Uterus (tissue), 4 donors: ENCODE data around the gene ATF6. TPM values are rescaled to one million over a fixed set of nuclear protein-coding genes. Genes with fewer than 3 reads are reported as not detected.

ENCODE experiments used
- DNase-seq, 2 donors: peaks; one replicate each; pipeline ENCODE4 v3.0.0-alpha.2; 2019 to 2020
- H3K27ac ChIP-seq, 2 donors: fragments of 200-600 bp; sonication (generic); 1 replicate in 1 of 2; 2 replicates in 1 of 2; pipeline ENCODE4 v1.5.1; 2016 to 2018
- H3K27me3 ChIP-seq, 2 donors: fragments of 200-600 bp; sonication (generic); one replicate each; pipeline ENCODE4 v1.5.1; 2018 to 2019; ENCODE audit warnings: control low read depth in 1 of 2
- H3K36me3 ChIP-seq, 2 donors: fragments of 200-600 bp; sonication (generic); one replicate each; pipeline ENCODE4 v1.5.1; 2019; ENCODE audit warnings: control low read depth in 1 of 2
- H3K4me1 ChIP-seq, 2 donors: fragments of 200-600 bp; sonication (generic); one replicate each; pipeline ENCODE4 v1.5.1; 2018 to 2019; ENCODE audit warnings: control low read depth in 1 of 2
- H3K4me3 ChIP-seq, 2 donors: fragments of 200-600 bp; sonication (generic); 1 replicate in 1 of 2; 2 replicates in 1 of 2; pipeline ENCODE4 v1.5.1; 2018 to 2019; ENCODE audit warnings: mild to moderate bottlenecking in 1 of 2
- H3K9me3 ChIP-seq, 2 donors: fragments of 200-600 bp; sonication (generic); one replicate each; pipeline ENCODE4 v1.5.1; 2019; ENCODE audit warnings: control low read depth in 1 of 2
- POLR2A ChIP-seq, 2 donors: fragments of 450-650 bp; IDR thresholded peaks; one replicate each; pipeline ENCODE4 v1.6.1; 2016; ENCODE audit warnings: antibody characterized with exemption in 2 of 2, mild to moderate bottlenecking in 1 of 2, moderate library complexity in 1 of 2
- intact Hi-C: fragments of 100-400 bp; cut with DNase I; formaldehyde crosslinking; loops from one replicate; pipeline ENCODE4 v1.15.1; 2023; ENCODE audit warnings: low total_unique reads
- total RNA-seq, 4 donors: library from RNA; depleted of rRNA in 3 of 4; stranded (reverse); fragments of >200 nt in 3 of 4; gene quantifications; one replicate each; pipeline versions ENCODE4 v1.1.0 to v1.2.4, GENCODE V29; 2014 to 2023
- TF ChIP-seq, protein P1 (sequence below), 4 experiments: fragments of 200-600 bp in 2 of 4; fragments of 450-650 bp in 2 of 4; sonication (generic) in 2 of 4; IDR thresholded peaks; one replicate each; pipeline ENCODE4 v1.5.1; 2016 to 2019; ENCODE audit warnings: antibody characterized with exemption in 4 of 4, mild to moderate bottlenecking in 2 of 4, moderate library complexity in 1 of 4
- donor health status: DM: yes; HTN: yes; CAD: no.

Gene ATF6
- total RNA-seq, 4 donors from 2014 or later: 16.2 to 37.7 (median 30.0) TPM

DNA sequence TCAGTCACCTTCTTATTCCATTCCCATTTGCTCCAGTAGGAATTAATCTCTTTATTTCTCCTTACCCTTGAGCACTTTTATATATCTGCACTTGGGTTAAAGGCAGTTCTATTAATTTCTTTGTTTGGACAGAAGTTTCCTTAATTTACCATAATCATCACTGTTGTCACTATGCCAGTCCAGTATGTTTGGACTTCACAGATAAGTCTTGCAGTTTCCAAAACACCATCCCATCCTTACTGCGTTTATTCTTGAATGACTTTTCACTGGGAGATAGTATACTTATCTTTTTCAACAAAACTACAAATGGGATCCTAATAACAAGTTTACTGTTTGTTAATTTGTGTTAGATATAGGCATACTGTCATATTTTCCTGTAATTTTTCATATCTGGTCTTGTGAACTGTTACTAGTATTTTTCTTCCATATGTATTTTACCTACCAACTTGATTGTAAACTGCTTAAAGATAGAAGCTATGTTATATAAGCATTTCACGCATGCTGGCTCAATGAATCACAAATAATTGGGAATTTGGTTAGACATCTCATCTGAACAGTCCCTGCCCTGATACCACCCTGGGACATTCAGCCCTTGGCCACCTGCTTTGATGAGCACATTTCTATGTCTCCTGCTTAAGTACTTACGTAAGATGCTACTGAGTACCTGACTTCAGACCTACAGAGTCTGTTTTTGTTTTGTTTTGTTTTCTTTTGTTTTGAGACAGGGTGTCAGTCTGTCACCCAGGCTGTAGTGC lies 179.4 kb downstream of the ATF6 start:
- H3K27ac ChIP-seq: no peak overlapping the region
- TF ChIP-seq, protein P1, sequence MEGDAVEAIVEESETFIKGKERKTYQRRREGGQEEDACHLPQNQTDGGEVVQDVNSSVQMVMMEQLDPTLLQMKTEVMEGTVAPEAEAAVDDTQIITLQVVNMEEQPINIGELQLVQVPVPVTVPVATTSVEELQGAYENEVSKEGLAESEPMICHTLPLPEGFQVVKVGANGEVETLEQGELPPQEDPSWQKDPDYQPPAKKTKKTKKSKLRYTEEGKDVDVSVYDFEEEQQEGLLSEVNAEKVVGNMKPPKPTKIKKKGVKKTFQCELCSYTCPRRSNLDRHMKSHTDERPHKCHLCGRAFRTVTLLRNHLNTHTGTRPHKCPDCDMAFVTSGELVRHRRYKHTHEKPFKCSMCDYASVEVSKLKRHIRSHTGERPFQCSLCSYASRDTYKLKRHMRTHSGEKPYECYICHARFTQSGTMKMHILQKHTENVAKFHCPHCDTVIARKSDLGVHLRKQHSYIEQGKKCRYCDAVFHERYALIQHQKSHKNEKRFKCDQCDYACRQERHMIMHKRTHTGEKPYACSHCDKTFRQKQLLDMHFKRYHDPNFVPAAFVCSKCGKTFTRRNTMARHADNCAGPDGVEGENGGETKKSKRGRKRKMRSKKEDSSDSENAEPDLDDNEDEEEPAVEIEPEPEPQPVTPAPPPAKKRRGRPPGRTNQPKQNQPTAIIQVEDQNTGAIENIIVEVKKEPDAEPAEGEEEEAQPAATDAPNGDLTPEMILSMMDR (IDR thresholded peaks at IDR 0.05): no peak
- no peak for TF ChIP-seq POLR2A (IDR thresholded peaks at IDR 0.05)
- H3K9me3 ChIP-seq: no peaks in the 10 kb centered on the region
- intact Hi-C loops: no loop called here
- no peaks in the 10 kb centered on the region for H3K27me3 ChIP-seq
- H3K36me3 ChIP-seq: no peaks in the 10 kb centered on the region
- H3K4me1 ChIP-seq: peaks cover 0 to 5% of the 10 kb centered on the region in 2 donors
- H3K4me3 ChIP-seq: no peak overlapping the region
- DNase-seq: no peak

DNA sequence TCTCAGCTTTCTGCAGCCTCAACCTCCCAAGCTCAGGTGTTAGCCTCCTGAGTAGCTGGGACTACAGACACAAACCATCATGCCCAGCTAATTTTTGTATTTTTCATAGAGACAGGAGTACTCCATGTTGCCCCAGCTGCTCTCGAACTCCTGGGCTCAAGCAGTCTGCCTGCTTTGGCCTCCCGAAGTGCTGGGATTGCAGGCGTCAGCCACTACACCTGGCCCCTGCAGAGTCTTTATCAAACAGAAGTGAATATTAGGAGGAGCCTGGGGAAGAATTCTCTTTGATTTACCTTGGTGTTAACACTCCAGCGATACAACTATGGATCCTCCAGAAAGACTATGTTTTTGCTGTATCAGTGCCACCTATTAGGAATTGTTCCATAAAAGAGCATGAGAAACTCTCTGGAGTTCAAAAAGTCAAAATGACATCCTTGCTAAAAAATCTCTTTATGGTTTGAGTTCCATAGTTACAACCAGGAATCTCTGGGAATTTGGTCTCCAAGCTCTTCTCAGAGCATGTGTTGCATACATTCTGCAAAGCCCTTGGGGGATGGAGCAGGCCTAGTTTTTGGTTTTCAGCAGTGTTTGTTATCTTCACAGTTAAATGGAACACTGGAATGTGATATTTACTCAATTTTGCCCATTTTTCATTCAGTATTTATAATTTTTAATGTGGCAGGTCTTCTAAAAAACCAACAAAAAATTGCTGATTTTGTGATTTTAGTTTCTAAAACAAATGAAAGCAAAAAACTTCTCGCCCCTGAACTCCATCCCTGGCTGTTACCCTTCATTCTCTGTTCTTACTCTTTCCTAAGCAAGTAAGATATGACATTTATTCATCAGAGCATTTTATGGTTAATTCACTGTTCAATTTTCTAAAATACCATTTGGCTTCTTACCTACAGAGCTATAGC lies 180.2 kb downstream of the ATF6 start:
- peaks cover 0 to 5% of the 10 kb centered on the region in 2 donors for H3K4me1 ChIP-seq
- no peak for TF ChIP-seq POLR2A (IDR thresholded peaks at IDR 0.05)
- TF ChIP-seq, protein P1 (IDR thresholded peaks at IDR 0.05): no peak
- H3K27ac ChIP-seq: peak overlapping the region in 1 of 2 donors; percentile 14
- H3K27me3 ChIP-seq: no peaks in the 10 kb centered on the region
- no peak overlapping the region for H3K4me3 ChIP-seq
- H3K9me3 ChIP-seq: no peaks in the 10 kb centered on the region
- intact Hi-C loops: no loop called here
- no peaks in the 10 kb centered on the region for H3K36me3 ChIP-seq
- no peak for DNase-seq

DNA sequence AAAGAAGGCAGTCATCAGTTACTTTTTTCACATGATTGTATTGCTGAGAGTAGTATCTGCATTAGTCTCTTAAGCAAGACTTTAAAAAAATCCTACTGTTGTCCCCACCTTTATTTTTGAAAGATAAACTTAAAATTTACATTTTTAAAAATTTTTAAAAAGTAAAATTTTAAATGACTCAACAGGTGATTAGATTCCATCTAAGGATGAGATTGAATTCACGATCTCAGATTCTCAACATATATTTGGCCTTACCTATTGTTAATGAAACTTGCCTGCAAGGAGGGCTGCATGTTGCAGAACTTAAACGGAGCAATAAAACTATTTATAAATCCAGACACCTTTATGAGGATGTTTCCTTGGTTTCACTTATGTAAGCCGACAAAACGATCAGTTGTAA lies 182.3 kb downstream of the ATF6 start:
- intact Hi-C loops: no loop called here
- Histone ChIP-seq H3K4me3 (no peak overlapping the region), H3K27me3 (no peaks in the 10 kb centered on the region), H3K27ac (peak overlapping the region in 1 of 2 donors; percentile 47), H3K9me3 (no peaks in the 10 kb centered on the region), H3K36me3 (no peaks in the 10 kb centered on the region), H3K4me1 (peaks cover 0 to 5% of the 10 kb centered on the region in 2 donors)
- no peak for TF ChIP-seq POLR2A (IDR thresholded peaks at IDR 0.05)
- TF ChIP-seq, protein P1 (IDR thresholded peaks at IDR 0.05): no peak
- DNase-seq: no peak

DNA sequence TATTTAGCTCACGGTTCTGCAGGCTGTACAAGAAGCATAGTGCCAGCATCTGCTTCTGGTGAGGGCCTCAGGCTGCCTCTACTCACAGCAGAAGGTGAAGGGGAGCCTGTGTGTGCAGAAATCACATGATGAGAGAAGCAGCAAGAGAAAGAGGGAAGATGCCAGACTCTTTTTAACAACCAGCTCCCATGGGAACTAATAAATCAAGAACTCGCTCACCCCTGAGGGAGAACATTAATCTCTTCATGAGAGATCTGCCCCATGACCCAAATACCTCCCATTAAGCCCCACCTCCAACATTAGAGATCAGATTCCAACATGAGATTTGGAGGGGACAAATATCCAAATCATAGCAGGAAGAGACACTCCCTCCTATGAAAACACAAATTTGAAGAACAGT lies 183.4 kb downstream of the ATF6 start:
- no peaks in the 10 kb centered on the region for H3K36me3 ChIP-seq
- no peaks in the 10 kb centered on the region for H3K9me3 ChIP-seq
- intact Hi-C loops: no loop called here
- no peak overlapping the region for H3K27ac ChIP-seq
- no peak for TF ChIP-seq POLR2A (IDR thresholded peaks at IDR 0.05)
- TF ChIP-seq, protein P1 (IDR thresholded peaks at IDR 0.05): no peak
- DNase-seq: no peak
- no peak overlapping the region for H3K4me3 ChIP-seq
- H3K4me1 ChIP-seq: peaks cover 0 to 5% of the 10 kb centered on the region in 2 donors
- H3K27me3 ChIP-seq: no peaks in the 10 kb centered on the region

DNA sequence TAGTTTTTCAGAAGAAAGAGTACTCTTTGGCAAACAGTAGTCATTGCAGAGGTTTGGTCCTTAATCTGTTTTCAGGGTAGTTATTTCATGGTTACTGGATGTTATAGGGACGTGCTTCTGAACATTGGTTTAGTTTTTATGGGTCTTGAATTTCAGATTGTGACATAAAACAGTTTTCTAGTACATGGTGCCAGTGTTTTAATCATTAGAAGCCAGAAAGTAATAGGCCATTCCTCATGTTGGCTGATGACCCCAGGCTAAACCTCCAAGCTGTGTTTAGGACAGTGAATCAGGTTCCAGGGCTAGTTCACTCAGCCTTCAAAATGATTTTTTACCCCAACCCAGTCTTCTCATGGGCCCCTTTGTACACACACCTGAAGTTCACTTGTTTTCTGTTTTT lies 184.3 kb downstream of the ATF6 start:
- TF ChIP-seq POLR2A (IDR thresholded peaks at IDR 0.05): no peak
- TF ChIP-seq, protein P1 (IDR thresholded peaks at IDR 0.05): no peak
- peaks cover 0 to 5% of the 10 kb centered on the region in 2 donors for H3K4me1 ChIP-seq
- intact Hi-C loops: no loop called here

More for the DNA sequence above, 184.3 kb downstream of the ATF6 start:
- no peaks in the 10 kb centered on the region for H3K36me3 ChIP-seq
- no peak overlapping the region for H3K4me3 ChIP-seq
- no peaks in the 10 kb centered on the region for H3K9me3 ChIP-seq
- no peaks in the 10 kb centered on the region for H3K27me3 ChIP-seq
- DNase-seq: no peak
- no peak overlapping the region for H3K27ac ChIP-seq
